ENCODE measurements around the gene NLRC3.

Gene NLRC3, protein sequence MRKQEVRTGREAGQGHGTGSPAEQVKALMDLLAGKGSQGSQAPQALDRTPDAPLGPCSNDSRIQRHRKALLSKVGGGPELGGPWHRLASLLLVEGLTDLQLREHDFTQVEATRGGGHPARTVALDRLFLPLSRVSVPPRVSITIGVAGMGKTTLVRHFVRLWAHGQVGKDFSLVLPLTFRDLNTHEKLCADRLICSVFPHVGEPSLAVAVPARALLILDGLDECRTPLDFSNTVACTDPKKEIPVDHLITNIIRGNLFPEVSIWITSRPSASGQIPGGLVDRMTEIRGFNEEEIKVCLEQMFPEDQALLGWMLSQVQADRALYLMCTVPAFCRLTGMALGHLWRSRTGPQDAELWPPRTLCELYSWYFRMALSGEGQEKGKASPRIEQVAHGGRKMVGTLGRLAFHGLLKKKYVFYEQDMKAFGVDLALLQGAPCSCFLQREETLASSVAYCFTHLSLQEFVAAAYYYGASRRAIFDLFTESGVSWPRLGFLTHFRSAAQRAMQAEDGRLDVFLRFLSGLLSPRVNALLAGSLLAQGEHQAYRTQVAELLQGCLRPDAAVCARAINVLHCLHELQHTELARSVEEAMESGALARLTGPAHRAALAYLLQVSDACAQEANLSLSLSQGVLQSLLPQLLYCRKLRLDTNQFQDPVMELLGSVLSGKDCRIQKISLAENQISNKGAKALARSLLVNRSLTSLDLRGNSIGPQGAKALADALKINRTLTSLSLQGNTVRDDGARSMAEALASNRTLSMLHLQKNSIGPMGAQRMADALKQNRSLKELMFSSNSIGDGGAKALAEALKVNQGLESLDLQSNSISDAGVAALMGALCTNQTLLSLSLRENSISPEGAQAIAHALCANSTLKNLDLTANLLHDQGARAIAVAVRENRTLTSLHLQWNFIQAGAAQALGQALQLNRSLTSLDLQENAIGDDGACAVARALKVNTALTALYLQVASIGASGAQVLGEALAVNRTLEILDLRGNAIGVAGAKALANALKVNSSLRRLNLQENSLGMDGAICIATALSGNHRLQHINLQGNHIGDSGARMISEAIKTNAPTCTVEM

DNA sequence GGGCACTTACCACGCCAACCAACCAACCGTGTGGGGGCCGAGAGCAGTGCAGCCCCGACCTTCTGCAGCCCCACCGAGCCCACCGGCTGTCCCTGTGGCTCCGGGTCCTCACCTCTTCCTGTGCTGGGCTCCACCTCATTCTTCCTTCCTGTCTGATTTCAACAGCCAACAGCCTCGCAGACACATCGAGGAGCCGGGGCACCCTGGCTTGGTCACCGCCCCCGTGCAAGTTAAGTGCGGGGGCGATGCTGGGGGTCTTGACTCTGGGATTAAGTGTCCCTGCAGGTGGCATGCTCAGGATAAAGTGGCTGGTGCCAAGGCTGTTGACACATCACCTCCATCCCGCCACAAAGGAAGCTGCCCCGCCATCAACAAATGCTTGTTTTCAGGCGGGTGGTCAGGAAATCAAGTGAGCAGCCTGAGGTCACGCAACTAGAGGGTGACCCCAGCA is at the start of gene NLRC3:
TSS of gene NLRC3 (minus strand) at position 102 of the 451 bp plus-strand sequence. CDS start 12,367 bp downstream, outside the sequence.
- TF ChIP-seq YY1 (IDR thresholded peaks at IDR 0.05; ENCODE audit: low read depth) = no peak
- TF ChIP-seq TAF1 (IDR thresholded peaks at IDR 0.05; ENCODE audit: low read depth) = no peak
- no peak for TF ChIP-seq FOXM1 (IDR thresholded peaks at IDR 0.05; ENCODE audit: borderline replicate concordance, low read depth)
- TF ChIP-seq EGR1 (IDR thresholded peaks at IDR 0.05) = no peak
- TF ChIP-seq CREB1 (IDR thresholded peaks at IDR 0.05; ENCODE audit: low read depth) = no peak
- no peak for TF ChIP-seq TEAD4 (IDR thresholded peaks at IDR 0.05)
- TF ChIP-seq, protein P1, sequence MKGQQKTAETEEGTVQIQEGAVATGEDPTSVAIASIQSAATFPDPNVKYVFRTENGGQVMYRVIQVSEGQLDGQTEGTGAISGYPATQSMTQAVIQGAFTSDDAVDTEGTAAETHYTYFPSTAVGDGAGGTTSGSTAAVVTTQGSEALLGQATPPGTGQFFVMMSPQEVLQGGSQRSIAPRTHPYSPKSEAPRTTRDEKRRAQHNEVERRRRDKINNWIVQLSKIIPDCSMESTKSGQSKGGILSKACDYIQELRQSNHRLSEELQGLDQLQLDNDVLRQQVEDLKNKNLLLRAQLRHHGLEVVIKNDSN (IDR thresholded peaks at IDR 0.05) = no peak
- TF ChIP-seq NFIC (IDR thresholded peaks at IDR 0.05) = no peak
- no peak for TF ChIP-seq ZBTB7A (IDR thresholded peaks at IDR 0.05; ENCODE audit: low read depth)
- no peak for TF ChIP-seq RAD21 (IDR thresholded peaks at IDR 0.05; ENCODE audit: low read depth)
- TF ChIP-seq TCF12 (IDR thresholded peaks at IDR 0.05; ENCODE audit: low read depth) = no peak

DNA sequence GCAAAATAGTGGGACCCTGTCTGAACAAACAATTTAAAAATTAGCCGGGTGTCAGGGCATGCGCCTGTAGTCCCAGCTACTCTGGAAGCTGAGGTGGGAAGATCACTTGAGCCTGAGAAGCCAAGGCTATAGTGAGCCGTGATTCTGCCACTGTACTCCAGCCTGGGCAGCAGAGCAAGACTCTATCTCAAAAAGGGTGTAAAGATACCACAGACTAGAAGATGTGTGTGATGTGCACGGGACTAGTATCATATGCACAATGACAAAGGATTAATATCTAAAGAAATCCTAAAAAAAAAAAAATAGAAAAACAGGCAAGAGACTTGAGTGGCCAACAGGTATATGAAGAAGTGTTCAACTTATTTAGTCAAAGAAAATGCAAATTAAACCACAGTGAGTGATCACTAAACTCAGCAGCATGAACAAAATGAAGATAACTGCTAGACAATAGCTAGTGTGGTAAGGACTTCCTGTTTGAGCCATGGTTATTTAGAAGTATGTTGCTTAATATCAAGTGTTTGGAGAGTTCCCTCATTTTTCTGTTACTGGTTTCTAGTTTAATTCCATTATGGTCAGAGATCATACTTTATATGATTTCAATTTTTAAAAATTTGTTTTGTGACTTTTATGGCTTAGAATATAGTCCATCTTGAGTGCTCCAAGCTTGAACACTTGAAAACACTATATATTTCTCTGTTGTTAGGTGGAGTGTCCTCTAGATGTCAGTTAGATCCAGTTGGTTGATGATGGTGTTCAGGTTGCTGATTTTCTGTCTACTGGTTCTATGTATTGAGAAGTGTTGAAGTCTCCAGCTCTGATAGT is 48.9 kb upstream of the NLRC3 start:
- TF ChIP-seq TAF1 (IDR thresholded peaks at IDR 0.05; ENCODE audit: low read depth) (no peak), EGR1 (IDR thresholded peaks at IDR 0.05) (no peak), CREB1 (IDR thresholded peaks at IDR 0.05; ENCODE audit: low read depth) (no peak), TEAD4 (IDR thresholded peaks at IDR 0.05) (no peak), CEBPB (IDR thresholded peaks at IDR 0.05) (no peak), FOXM1 (IDR thresholded peaks at IDR 0.05; ENCODE audit: borderline replicate concordance, low read depth) (no peak)
- TF ChIP-seq, protein P2, sequence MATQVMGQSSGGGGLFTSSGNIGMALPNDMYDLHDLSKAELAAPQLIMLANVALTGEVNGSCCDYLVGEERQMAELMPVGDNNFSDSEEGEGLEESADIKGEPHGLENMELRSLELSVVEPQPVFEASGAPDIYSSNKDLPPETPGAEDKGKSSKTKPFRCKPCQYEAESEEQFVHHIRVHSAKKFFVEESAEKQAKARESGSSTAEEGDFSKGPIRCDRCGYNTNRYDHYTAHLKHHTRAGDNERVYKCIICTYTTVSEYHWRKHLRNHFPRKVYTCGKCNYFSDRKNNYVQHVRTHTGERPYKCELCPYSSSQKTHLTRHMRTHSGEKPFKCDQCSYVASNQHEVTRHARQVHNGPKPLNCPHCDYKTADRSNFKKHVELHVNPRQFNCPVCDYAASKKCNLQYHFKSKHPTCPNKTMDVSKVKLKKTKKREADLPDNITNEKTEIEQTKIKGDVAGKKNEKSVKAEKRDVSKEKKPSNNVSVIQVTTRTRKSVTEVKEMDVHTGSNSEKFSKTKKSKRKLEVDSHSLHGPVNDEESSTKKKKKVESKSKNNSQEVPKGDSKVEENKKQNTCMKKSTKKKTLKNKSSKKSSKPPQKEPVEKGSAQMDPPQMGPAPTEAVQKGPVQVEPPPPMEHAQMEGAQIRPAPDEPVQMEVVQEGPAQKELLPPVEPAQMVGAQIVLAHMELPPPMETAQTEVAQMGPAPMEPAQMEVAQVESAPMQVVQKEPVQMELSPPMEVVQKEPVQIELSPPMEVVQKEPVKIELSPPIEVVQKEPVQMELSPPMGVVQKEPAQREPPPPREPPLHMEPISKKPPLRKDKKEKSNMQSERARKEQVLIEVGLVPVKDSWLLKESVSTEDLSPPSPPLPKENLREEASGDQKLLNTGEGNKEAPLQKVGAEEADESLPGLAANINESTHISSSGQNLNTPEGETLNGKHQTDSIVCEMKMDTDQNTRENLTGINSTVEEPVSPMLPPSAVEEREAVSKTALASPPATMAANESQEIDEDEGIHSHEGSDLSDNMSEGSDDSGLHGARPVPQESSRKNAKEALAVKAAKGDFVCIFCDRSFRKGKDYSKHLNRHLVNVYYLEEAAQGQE (IDR thresholded peaks at IDR 0.05; ENCODE audit: low read depth) = no peak
- TF ChIP-seq, protein P3, sequence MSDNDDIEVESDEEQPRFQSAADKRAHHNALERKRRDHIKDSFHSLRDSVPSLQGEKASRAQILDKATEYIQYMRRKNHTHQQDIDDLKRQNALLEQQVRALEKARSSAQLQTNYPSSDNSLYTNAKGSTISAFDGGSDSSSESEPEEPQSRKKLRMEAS (IDR thresholded peaks at IDR 0.05) = no peak

DNA sequence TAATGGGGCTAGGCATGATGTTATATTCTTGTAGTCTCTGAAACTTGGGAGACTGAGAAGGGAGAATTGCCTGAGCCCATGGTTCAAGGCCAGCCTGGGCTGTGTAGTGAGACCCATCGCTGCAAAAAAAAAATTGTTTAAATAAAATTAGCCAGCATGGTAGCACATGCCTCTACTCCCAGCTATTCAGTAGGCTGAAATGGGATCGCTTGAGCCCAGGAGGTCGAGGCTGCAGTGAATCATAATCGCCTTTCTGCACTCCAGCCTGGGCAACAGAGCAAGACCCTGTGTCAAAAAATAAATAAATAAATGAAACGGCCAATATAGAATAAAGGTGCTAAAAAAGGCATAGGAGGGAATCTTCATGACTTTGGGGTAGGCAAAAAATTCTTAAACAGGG is 48.1 kb upstream of the NLRC3 start:
- TF ChIP-seq TEAD4 (IDR thresholded peaks at IDR 0.05) (no peak), EGR1 (IDR thresholded peaks at IDR 0.05) (no peak), EP300 (IDR thresholded peaks at IDR 0.05; ENCODE audit: borderline replicate concordance) (no peak), CEBPB (IDR thresholded peaks at IDR 0.05) (no peak), TAF1 (IDR thresholded peaks at IDR 0.05; ENCODE audit: low read depth) (no peak), NFIC (IDR thresholded peaks at IDR 0.05) (no peak), TCF12 (IDR thresholded peaks at IDR 0.05; ENCODE audit: low read depth) (no peak), CREB1 (IDR thresholded peaks at IDR 0.05; ENCODE audit: low read depth) (no peak), RAD21 (IDR thresholded peaks at IDR 0.05; ENCODE audit: low read depth) (no peak), ZBTB7A (IDR thresholded peaks at IDR 0.05; ENCODE audit: low read depth) (no peak), FOXM1 (IDR thresholded peaks at IDR 0.05; ENCODE audit: borderline replicate concordance, low read depth) (no peak), YY1 (IDR thresholded peaks at IDR 0.05; ENCODE audit: low read depth) (no peak)
- TF ChIP-seq, protein P1 (IDR thresholded peaks at IDR 0.05) = no peak
- TF ChIP-seq, protein P2 (IDR thresholded peaks at IDR 0.05; ENCODE audit: low read depth) = no peak
- TF ChIP-seq, protein P3 (IDR thresholded peaks at IDR 0.05) = no peak

DNA sequence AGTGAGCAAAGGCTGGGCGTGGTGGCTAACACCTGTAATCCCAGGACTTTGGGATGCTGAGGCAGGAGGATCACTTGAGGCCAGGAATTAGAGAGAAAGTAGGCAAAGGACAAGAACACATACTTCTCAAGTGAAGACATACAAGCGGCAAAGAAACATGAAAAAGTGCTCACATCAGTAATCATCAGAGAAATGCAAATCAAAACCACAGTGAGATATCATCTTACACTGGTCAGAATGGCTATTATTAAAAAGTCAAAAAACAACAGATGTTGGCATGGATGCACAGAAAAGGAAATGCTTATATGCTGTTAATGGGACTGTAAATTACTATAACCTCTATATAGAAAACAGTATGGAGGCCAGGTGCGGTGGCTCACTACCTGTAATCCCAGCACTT is 46.4 kb upstream of the NLRC3 start:
- TF ChIP-seq RAD21 (IDR thresholded peaks at IDR 0.05; ENCODE audit: low read depth) (no peak), CREB1 (IDR thresholded peaks at IDR 0.05; ENCODE audit: low read depth) (no peak), EP300 (IDR thresholded peaks at IDR 0.05; ENCODE audit: borderline replicate concordance) (no peak), TCF12 (IDR thresholded peaks at IDR 0.05; ENCODE audit: low read depth) (no peak), EGR1 (IDR thresholded peaks at IDR 0.05) (no peak), TEAD4 (IDR thresholded peaks at IDR 0.05) (no peak), ZBTB7A (IDR thresholded peaks at IDR 0.05; ENCODE audit: low read depth) (no peak), TAF1 (IDR thresholded peaks at IDR 0.05; ENCODE audit: low read depth) (no peak), FOXM1 (IDR thresholded peaks at IDR 0.05; ENCODE audit: borderline replicate concordance, low read depth) (no peak), NFIC (IDR thresholded peaks at IDR 0.05) (no peak), YY1 (IDR thresholded peaks at IDR 0.05; ENCODE audit: low read depth) (no peak), CEBPB (IDR thresholded peaks at IDR 0.05) (no peak)
- TF ChIP-seq, protein P1 (IDR thresholded peaks at IDR 0.05) = no peak
- TF ChIP-seq, protein P3 (IDR thresholded peaks at IDR 0.05) = no peak
- TF ChIP-seq, protein P2 (IDR thresholded peaks at IDR 0.05; ENCODE audit: low read depth) = no peak
